Gastrocnemius medialis (tissue), 4 donors: Measurements from ENCODE around the gene XRRA1.

Experiments
- POLR2A ChIP-seq, 2 donors: fragments of 450-650 bp; IDR thresholded peaks; one replicate each; pipeline ENCODE4 v1.6.1; 2017; ENCODE audit warnings: antibody characterized with exemption in 2 of 2, mild to moderate bottlenecking in 2 of 2, moderate library complexity in 2 of 2
- TF ChIP-seq, protein P1 (sequence below), 5 experiments: fragments of 450-650 bp in 3 of 5; fragments of 200-600 bp in 2 of 5; sonication (generic) in 2 of 5; IDR thresholded peaks in 4 of 5; conservative IDR thresholded peaks in 1 of 5; 1 replicate in 4 of 5; 2 replicates in 1 of 5; pipeline ENCODE4 v1.5.1; 2016 to 2019; ENCODE audit warnings: antibody characterized with exemption in 5 of 5, mild to moderate bottlenecking in 3 of 5, moderate library complexity in 3 of 5

DNA sequence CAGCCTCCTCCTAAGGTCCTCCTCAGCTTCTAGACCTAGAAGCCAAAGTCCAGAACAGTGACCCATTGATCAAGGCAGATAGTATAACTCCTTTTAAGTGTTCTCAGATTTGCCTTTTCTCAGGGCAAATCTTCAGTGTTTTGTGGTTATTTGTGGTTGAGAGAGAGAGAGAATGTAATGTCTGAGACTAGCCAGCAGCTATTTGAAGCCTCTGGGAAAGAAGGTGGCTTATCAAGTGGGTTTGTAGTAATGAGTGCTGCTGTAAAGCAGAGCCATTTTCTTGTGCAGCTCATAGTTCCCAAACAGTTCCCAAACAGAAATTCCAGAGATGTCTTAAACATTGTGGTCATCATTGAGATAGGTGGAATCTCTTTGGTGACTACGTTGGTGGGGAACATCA lies 110.7 kb downstream of the XRRA1 start:
- TF ChIP-seq POLR2A (IDR thresholded peaks at IDR 0.05): no peak
- TF ChIP-seq, protein P1, sequence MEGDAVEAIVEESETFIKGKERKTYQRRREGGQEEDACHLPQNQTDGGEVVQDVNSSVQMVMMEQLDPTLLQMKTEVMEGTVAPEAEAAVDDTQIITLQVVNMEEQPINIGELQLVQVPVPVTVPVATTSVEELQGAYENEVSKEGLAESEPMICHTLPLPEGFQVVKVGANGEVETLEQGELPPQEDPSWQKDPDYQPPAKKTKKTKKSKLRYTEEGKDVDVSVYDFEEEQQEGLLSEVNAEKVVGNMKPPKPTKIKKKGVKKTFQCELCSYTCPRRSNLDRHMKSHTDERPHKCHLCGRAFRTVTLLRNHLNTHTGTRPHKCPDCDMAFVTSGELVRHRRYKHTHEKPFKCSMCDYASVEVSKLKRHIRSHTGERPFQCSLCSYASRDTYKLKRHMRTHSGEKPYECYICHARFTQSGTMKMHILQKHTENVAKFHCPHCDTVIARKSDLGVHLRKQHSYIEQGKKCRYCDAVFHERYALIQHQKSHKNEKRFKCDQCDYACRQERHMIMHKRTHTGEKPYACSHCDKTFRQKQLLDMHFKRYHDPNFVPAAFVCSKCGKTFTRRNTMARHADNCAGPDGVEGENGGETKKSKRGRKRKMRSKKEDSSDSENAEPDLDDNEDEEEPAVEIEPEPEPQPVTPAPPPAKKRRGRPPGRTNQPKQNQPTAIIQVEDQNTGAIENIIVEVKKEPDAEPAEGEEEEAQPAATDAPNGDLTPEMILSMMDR (IDR thresholded peaks at IDR 0.05 in 4 of 5, conservative IDR thresholded peaks at IDR 0.05 in 1 of 5): no peak
